HepG2 (cell line): Measurements from ENCODE around the gene GFER. TPM values are rescaled to one million over a fixed set of nuclear protein-coding genes. Genes with fewer than 3 reads are reported as not detected.

Source experiments
- ATAC-seq: fragments of 200-7000 bp; cut with Tn5 transposase; 3 replicates; pipeline ENCODE4 v1.9.1; 2020; ENCODE audit warnings: mild to moderate bottlenecking, moderate library complexity
- BruUV-seq: library from RNA; stranded (reverse); fragments of 400-500 nt; replicated peaks from 2 replicates; lab custom pipeline; 2021; lab: Mats Ljungman, UMichigan
- CTCF ChIA-PET: fragments of 300-600 bp; formaldehyde crosslinking; extraction: SDS; loops from one replicate; lab custom pipeline; 2021; ENCODE audit warnings: low total read pairs, inconsistent platforms, low intra/inter-chr PET ratio; lab: Yijun Ruan, JAX
- POLR2A ChIA-PET: fragments of 350-600 bp; sonication (Branson Sonifier 250); formaldehyde crosslinking; loops from one replicate; lab custom pipeline; 2020; ENCODE audit warnings: antibody characterized with exemption, inconsistent platforms; lab: Yijun Ruan, JAX
- DNase-seq: peaks from one replicate; pipeline ENCODE4 v3.0.0-alpha.2; 2015; ENCODE audit warnings: low spot score
- FAIRE-seq: peaks from 3 replicates; lab custom pipeline; 2011; peaks lifted over from hg19 to GRCh38; lab: Jason Lieb, UNC
- H2AFZ ChIP-seq: one replicate; pipeline ENCODE4 v1.6.1; 2011; ENCODE audit warnings: low read length, inconsistent platforms
- H3K27ac ChIP-seq: fragments of 300-600 bp; 3 replicates; pipeline ENCODE4 v1.8.0; 2011; ENCODE audit warnings: mixed run types, mild to moderate bottlenecking, mixed read lengths, low read length, inconsistent platforms; ENCODE audit not compliant: insufficient read depth; ENCODE audit errors: extremely low read length
- H3K27me3 ChIP-seq, 2 experiments: fragments of 200-600 bp in 1 of 2; 2 replicates in 1 of 2; 3 replicates in 1 of 2; pipeline versions ENCODE4 v1.6.0 to v1.8.0; 2011; ENCODE audit warnings: low read length in 2 of 2, mild to moderate bottlenecking in 2 of 2, moderate library complexity in 2 of 2, inconsistent platforms in 1 of 2; ENCODE audit not compliant: insufficient read depth in 2 of 2, control insufficient read depth in 1 of 2
- H3K36me3 ChIP-seq, 2 experiments: fragments of 200-600 bp in 1 of 2; replicated peaks in 1 of 2; 2 replicates in 1 of 2; 3 replicates in 1 of 2; pipeline versions ENCODE4 v1.5.1 to v1.8.0; 2011; ENCODE audit warnings: low read length in 2 of 2, inconsistent platforms in 1 of 2; ENCODE audit not compliant: insufficient read depth in 2 of 2, control insufficient read depth in 1 of 2
- H3K4me1 ChIP-seq: 2 replicates; pipeline ENCODE4 v1.5.1; 2012; ENCODE audit warnings: low read length, inconsistent platforms; ENCODE audit not compliant: insufficient read depth
- H3K4me2 ChIP-seq: 2 replicates; pipeline ENCODE4 v1.6.0; 2011; ENCODE audit warnings: low read depth, low read length, inconsistent platforms
- H3K4me3 ChIP-seq, 3 experiments: fragments of 200-600 bp in 1 of 3; sonication (generic), shearing (Covaris generic) in 1 of 3; replicated peaks in 1 of 3; 2 replicates each; pipeline ENCODE4 v1.5.1; 2011 to 2016; ENCODE audit warnings: low read length in 3 of 3, inconsistent platforms in 2 of 3, low read depth in 2 of 3, mild to moderate bottlenecking in 2 of 3, control low read depth in 1 of 3, mixed read lengths in 1 of 3; ENCODE audit not compliant: insufficient read depth in 1 of 3
- H3K79me2 ChIP-seq: one replicate; pipeline ENCODE4 v1.6.1; 2011; ENCODE audit warnings: low read length, inconsistent platforms; ENCODE audit not compliant: insufficient read depth
- H3K9ac ChIP-seq: 2 replicates; pipeline ENCODE4 v1.6.0; 2011; ENCODE audit warnings: mild to moderate bottlenecking, low read depth, low read length, inconsistent platforms; ENCODE audit not compliant: insufficient read depth
- H3K9me3 ChIP-seq: 2 replicates; pipeline ENCODE4 v1.5.1; 2012; ENCODE audit warnings: mild to moderate bottlenecking, low read length
- H4K20me1 ChIP-seq: 2 replicates; pipeline ENCODE4 v1.6.0; 2011; ENCODE audit warnings: inconsistent platforms, mild to moderate bottlenecking, low read length, moderate library complexity; ENCODE audit not compliant: insufficient read depth
- FOXM1 ChIP-seq: sonication (generic); formaldehyde crosslinking; IDR thresholded peaks from 2 replicates; pipeline ENCODE4 v1.5.0; 2020; ENCODE audit warnings: missing genetic modification reagents
- HNRNPK ChIP-seq: fragments of 200-400 bp; formaldehyde crosslinking; IDR thresholded peaks from 2 replicates; pipeline ENCODE4 v1.6.1; 2018; ENCODE audit warnings: low read length, low read depth, moderate library complexity, mild to moderate bottlenecking; ENCODE audit not compliant: poor library complexity, severe bottlenecking
- HNRNPL ChIP-seq: fragments of 200-400 bp; formaldehyde crosslinking; IDR thresholded peaks from 2 replicates; pipeline ENCODE4 v1.6.1; 2017; ENCODE audit warnings: mild to moderate bottlenecking, low read depth, low read length
- MIXL1 ChIP-seq: IDR thresholded peaks from 2 replicates; pipeline ENCODE4 v1.6.1; 2016
- NR2F6 ChIP-seq, 2 experiments: IDR thresholded peaks; 2 replicates each; pipeline ENCODE4 v1.6.1; 2016; ENCODE audit warnings: antibody characterized with exemption in 1 of 2, mild to moderate bottlenecking in 1 of 2
- PCBP1 ChIP-seq: fragments of 200-400 bp; formaldehyde crosslinking; IDR thresholded peaks from 2 replicates; pipeline ENCODE4 v1.6.1; 2017; ENCODE audit warnings: mild to moderate bottlenecking, low read depth, low read length, borderline replicate concordance
- PRMT3 ChIP-seq: sonication (generic); formaldehyde crosslinking; IDR thresholded peaks from 2 replicates; pipeline ENCODE4 v1.8.1; 2022; ENCODE audit warnings: low read depth, mild to moderate bottlenecking, moderate library complexity, missing genetic modification reagents, borderline replicate concordance
- SIX4 ChIP-seq: sonication (generic); formaldehyde crosslinking; IDR thresholded peaks from 2 replicates; pipeline ENCODE4 v1.4.0; 2020; ENCODE audit warnings: missing genetic modification reagents
- SMYD3 ChIP-seq: sonication (generic); formaldehyde crosslinking; IDR thresholded peaks from 2 replicates; pipeline ENCODE4 v1.8.1; 2023; ENCODE audit warnings: mild to moderate bottlenecking, missing genetic modification reagents
- SOX5 ChIP-seq: IDR thresholded peaks from 2 replicates; pipeline ENCODE4 v1.6.1; 2016; ENCODE audit warnings: borderline replicate concordance
- THAP11 ChIP-seq: IDR thresholded peaks from 2 replicates; pipeline ENCODE4 v1.6.1; 2016; ENCODE audit warnings: missing biosample characterization, missing genetic modification reagents
- ZNF280D ChIP-seq: sonication (generic); formaldehyde crosslinking; IDR thresholded peaks from 2 replicates; pipeline ENCODE4 v1.5.1; 2020; ENCODE audit warnings: mild to moderate bottlenecking, missing genetic modification reagents
- WGBS: methylation state at CpG from one replicate; pipeline ENCODE4 v1.1.6; 2017; ENCODE audit warnings: low lambda C conversion rate; 5-methylcytosine and 5-hydroxymethylcytosine counted together
- in situ Hi-C: cut with HindIII; loops from 2 replicates; pipeline ENCODE4 v1.10.0; 2017; ENCODE audit warnings: low pct_unique_long_range_greater_than_20kb; ENCODE audit not compliant: extremely low pct_ligation_motif_present
- intact Hi-C: fragments of 100-400 bp; cut with micrococcal nuclease; formaldehyde crosslinking; loops from one replicate; pipeline ENCODE4 v1.10.0; 2022; ENCODE audit not compliant: unreplicated experiment
- polyA plus RNA-seq, 8 experiments: library from polyadenylated mRNA; depleted of rRNA in 3 of 8; stranded (reverse) in 7 of 8; unstranded in 1 of 8; fragments of >200 nt; fragmentation: Illumina TruSeq in 4 of 8; extraction: Trizol in 4 of 8; gene quantifications; 2 replicates each; pipeline versions ENCODE4 v1.2.1 to v1.2.3, GENCODE V29; 2011 to 2016; ENCODE audit warnings: low read depth in 4 of 8, missing spikeins in 1 of 8, mixed read lengths in 1 of 8; ENCODE audit not compliant: insufficient read depth in 1 of 8
- total RNA-seq, 5 experiments: library from RNA; depleted of rRNA; stranded (reverse); fragments of >200 nt; fragmentation: Illumina TruSeq; extraction: Trizol; gene quantifications; 2 replicates each; pipeline ENCODE4 v1.2.3, GENCODE V29; 2016; ENCODE audit warnings: low read depth in 1 of 5
- TF ChIP-seq, protein P1 (sequence below): sonication (generic); formaldehyde crosslinking; IDR thresholded peaks from 2 replicates; pipeline ENCODE4 v1.4.0; 2020; ENCODE audit warnings: missing genetic modification reagents
- TF ChIP-seq, protein P2 (sequence below): sonication (generic); formaldehyde crosslinking; IDR thresholded peaks from 2 replicates; pipeline ENCODE4 v1.4.0; 2020; ENCODE audit warnings: missing genetic modification reagents
- TF ChIP-seq, protein P3 (sequence below): sonication (generic); formaldehyde crosslinking; IDR thresholded peaks from 2 replicates; pipeline ENCODE4 v1.4.0; 2020; ENCODE audit warnings: mild to moderate bottlenecking, missing genetic modification reagents

The GFER gene
- total and polyA plus RNA-seq, 2 of the 13 experiments (the other 11 are each of a cell fraction or from before 2014, with no cell fraction given) = 28.6 to 71.7 TPM

DNA sequence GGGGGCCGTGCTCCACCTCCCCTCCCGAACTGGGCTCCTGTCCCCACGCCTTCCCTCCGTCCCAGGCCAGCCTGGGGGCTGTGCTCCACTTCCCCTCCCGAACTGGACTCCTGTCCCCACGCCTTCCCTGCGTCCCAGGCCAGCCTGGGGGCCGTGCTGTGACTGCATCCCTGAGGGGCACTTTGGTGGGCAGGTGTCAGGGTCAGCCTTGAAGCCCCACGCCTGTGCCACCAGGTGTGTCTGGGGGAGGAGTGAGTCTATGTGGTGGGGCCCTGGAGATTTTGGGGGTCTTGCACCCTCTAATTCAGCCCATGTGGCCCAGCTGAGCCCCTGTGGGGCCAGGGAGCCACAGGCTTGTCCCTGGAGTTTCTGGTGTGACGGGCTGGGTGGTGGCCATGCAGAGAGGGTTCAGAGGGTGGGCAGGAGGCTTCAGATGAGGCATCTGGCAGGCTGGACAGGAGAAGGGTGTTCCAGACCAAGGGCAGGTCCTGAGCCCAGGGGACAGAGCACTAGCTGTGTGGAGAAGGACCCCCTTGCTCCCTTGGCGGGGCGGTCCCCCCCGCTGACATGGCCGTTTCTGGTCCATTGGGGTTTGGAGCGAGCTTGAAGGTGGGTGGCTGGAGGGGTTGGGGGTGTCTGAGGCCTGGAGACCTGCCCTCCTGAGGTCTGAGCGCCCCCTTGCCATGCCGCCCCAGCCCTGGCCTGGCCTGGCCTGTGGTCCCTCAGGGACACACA lies 50.9 kb downstream of the GFER start:
- no peaks in the 10 kb centered on the region for H3K79me2 ChIP-seq
- peak overlapping the region; percentile 75 for H3K9ac ChIP-seq
- WGBS = 5% methylated on average over 8 of the region's 17 CpGs
- H3K4me1 ChIP-seq = peaks cover 92% of the 10 kb centered on the region
- H3K27ac ChIP-seq = peak overlapping the region; percentile 90
- H3K9me3 ChIP-seq = no peaks in the 10 kb centered on the region
- ChIA-PET CTCF (no interaction called here), POLR2A (interaction anchor here (0.7 to 4.6 kb wide), 20 partner anchors 7 to 228 kb away, joined by 3 to 67 read pairs (median 5); partner anchors contain the start of genes ECI1, NHERF2, NTHL1 and PKD1)
- no peak overlapping the region for H2AFZ ChIP-seq
- intact Hi-C loops (no loop called here), in situ Hi-C loops (no loop called here)
- peak overlapping the region; percentile 87 for H3K4me2 ChIP-seq
- peaks cover 3 to 6% of the 10 kb centered on the region in 2 experiments; a peak in 4 of 5 replicates for H3K36me3 ChIP-seq
- BruUV-seq = TSS peak; percentile 84
- no peaks in the 10 kb centered on the region for H4K20me1 ChIP-seq
- peak overlapping the region; percentile 36 to 70 (median 46); a peak in 5 of 6 replicates for H3K4me3 ChIP-seq
- FAIRE-seq (peak; percentile 42), DNase-seq (no peak), ATAC-seq (peak; percentile 8)
- no peaks in the 10 kb centered on the region for H3K27me3 ChIP-seq
- TF ChIP-seq HNRNPK = peak; percentile 14
- 0 out of 2 replicates have a peak, but pooled peaks have one; percentile 2 for TF ChIP-seq ZNF280D (CRISPR knock-in tag)
- no peak for TF ChIP-seq SIX4 (CRISPR knock-in tag)
- TF ChIP-seq SMYD3 (CRISPR knock-in tag) = no peak
- TF ChIP-seq FOXM1 (CRISPR knock-in tag) = no peak
- TF ChIP-seq, protein P1, sequence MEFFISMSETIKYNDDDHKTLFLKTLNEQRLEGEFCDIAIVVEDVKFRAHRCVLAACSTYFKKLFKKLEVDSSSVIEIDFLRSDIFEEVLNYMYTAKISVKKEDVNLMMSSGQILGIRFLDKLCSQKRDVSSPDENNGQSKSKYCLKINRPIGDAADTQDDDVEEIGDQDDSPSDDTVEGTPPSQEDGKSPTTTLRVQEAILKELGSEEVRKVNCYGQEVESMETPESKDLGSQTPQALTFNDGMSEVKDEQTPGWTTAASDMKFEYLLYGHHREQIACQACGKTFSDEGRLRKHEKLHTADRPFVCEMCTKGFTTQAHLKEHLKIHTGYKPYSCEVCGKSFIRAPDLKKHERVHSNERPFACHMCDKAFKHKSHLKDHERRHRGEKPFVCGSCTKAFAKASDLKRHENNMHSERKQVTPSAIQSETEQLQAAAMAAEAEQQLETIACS (CRISPR knock-in tag) = no peak
- peak; percentile 85 for TF ChIP-seq HNRNPL
- TF ChIP-seq, protein P2, sequence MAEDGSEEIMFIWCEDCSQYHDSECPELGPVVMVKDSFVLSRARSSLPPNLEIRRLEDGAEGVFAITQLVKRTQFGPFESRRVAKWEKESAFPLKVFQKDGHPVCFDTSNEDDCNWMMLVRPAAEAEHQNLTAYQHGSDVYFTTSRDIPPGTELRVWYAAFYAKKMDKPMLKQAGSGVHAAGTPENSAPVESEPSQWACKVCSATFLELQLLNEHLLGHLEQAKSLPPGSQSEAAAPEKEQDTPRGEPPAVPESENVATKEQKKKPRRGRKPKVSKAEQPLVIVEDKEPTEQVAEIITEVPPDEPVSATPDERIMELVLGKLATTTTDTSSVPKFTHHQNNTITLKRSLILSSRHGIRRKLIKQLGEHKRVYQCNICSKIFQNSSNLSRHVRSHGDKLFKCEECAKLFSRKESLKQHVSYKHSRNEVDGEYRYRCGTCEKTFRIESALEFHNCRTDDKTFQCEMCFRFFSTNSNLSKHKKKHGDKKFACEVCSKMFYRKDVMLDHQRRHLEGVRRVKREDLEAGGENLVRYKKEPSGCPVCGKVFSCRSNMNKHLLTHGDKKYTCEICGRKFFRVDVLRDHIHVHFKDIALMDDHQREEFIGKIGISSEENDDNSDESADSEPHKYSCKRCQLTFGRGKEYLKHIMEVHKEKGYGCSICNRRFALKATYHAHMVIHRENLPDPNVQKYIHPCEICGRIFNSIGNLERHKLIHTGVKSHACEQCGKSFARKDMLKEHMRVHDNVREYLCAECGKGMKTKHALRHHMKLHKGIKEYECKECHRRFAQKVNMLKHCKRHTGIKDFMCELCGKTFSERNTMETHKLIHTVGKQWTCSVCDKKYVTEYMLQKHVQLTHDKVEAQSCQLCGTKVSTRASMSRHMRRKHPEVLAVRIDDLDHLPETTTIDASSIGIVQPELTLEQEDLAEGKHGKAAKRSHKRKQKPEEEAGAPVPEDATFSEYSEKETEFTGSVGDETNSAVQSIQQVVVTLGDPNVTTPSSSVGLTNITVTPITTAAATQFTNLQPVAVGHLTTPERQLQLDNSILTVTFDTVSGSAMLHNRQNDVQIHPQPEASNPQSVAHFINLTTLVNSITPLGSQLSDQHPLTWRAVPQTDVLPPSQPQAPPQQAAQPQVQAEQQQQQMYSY (CRISPR knock-in tag) = peak; percentile 95
- 0 out of 2 replicates have a peak, but pooled peaks have one; percentile 35 for TF ChIP-seq PCBP1
- TF ChIP-seq, protein P3, sequence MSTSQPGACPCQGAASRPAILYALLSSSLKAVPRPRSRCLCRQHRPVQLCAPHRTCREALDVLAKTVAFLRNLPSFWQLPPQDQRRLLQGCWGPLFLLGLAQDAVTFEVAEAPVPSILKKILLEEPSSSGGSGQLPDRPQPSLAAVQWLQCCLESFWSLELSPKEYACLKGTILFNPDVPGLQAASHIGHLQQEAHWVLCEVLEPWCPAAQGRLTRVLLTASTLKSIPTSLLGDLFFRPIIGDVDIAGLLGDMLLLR (CRISPR knock-in tag) = no peak
- TF ChIP-seq THAP11 (CRISPR knock-in tag) = no peak
- TF ChIP-seq MIXL1 (CRISPR knock-in tag) = no peak
- TF ChIP-seq PRMT3 (CRISPR knock-in tag) = no peak
- TF ChIP-seq NR2F6 (IDR thresholded peaks at IDR 0.05) = no peak
- TF ChIP-seq NR2F6 (CRISPR knock-in tag; IDR thresholded peaks at IDR 0.05) = 0 out of 2 replicates have a peak, but pooled peaks have one; percentile 8
- TF ChIP-seq SOX5 (CRISPR knock-in tag) = no peak
